GM12875 (cell line): ENCODE data around the gene TBC1D22B.
"Not testable (repeated sequence)": the region's sequence is repeated elsewhere in the genome, so short reads cannot be mapped to it uniquely, and the experiment has no call there.

Source experiments
- H3K4me3 ChIP-seq: one replicate; pipeline ENCODE4 v1.5.1; 2011; ENCODE audit warnings: low read depth, low read length, control low read depth
- TF ChIP-seq, protein P1 (sequence below): IDR thresholded peaks from 2 replicates; pipeline ENCODE4 v1.5.1; 2011; ENCODE audit warnings: low read depth, mild to moderate bottlenecking, control low read depth, inconsistent platforms, low read length, moderate library complexity, borderline replicate concordance; ENCODE audit not compliant: insufficient read depth

The TBC1D22B gene

DNA sequence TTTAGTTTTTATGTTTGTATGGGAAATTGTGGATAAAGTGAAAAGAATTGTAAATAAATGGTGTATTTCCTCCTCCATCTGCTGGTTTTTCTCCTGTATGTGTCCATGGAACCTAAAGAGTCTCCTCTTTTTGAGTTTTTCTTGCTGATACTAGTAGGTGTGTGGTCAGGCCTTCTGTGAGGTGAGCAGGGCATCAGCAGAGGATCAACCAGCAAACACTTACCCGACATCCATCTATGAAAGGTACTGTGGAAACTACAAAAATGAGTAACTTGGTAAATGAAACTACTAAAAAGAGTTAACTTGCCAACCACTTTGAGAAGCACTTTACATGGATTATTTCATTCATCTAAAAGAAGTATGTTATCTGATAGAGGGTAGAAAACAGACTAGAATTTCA is 75.3 kb downstream of the TBC1D22B start:
- TF ChIP-seq, protein P1, sequence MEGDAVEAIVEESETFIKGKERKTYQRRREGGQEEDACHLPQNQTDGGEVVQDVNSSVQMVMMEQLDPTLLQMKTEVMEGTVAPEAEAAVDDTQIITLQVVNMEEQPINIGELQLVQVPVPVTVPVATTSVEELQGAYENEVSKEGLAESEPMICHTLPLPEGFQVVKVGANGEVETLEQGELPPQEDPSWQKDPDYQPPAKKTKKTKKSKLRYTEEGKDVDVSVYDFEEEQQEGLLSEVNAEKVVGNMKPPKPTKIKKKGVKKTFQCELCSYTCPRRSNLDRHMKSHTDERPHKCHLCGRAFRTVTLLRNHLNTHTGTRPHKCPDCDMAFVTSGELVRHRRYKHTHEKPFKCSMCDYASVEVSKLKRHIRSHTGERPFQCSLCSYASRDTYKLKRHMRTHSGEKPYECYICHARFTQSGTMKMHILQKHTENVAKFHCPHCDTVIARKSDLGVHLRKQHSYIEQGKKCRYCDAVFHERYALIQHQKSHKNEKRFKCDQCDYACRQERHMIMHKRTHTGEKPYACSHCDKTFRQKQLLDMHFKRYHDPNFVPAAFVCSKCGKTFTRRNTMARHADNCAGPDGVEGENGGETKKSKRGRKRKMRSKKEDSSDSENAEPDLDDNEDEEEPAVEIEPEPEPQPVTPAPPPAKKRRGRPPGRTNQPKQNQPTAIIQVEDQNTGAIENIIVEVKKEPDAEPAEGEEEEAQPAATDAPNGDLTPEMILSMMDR: no peak
- H3K4me3 ChIP-seq: no peak overlapping the region

DNA sequence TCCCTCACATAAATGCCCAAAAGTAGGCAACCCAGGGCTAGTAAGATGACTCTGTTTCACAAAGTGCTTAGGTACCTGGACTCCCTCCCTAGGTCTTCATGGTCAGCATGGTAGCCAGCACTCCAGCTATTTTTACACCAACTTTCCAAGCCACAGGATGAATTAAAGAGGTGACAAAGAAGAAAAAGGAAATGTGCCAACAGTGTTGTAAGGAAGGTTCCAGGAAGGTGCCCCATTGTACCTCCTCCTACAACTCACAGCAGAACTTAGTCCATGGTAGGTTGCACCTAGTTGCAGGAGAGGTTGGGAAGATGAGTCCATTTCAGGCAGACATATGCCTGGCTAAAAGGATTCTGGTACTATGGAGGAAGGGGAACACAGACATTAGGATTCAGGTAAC is 76.5 kb downstream of the TBC1D22B start:
- no peak overlapping the region for H3K4me3 ChIP-seq
- TF ChIP-seq, protein P1: no peak

DNA sequence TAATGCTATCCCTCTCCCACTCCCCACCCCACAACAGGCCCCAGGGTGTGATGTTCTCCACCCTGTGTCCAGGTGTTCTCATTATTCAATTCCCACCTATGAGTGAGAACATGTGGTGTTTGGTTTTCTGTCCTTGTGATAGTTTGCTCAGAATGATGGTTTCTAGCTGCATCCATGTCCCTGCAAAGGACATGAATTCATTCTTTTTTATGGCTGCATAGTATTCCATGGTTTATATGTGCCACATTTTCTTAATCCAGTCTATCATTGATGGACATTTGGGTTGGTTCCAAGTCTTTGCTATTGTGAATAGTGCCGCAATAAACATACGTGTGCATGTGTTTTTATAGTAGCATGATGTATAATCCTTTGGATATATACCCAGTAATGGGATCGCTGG is 80.7 kb downstream of the TBC1D22B start:
- H3K4me3 ChIP-seq: not testable (repeated sequence)

DNA sequence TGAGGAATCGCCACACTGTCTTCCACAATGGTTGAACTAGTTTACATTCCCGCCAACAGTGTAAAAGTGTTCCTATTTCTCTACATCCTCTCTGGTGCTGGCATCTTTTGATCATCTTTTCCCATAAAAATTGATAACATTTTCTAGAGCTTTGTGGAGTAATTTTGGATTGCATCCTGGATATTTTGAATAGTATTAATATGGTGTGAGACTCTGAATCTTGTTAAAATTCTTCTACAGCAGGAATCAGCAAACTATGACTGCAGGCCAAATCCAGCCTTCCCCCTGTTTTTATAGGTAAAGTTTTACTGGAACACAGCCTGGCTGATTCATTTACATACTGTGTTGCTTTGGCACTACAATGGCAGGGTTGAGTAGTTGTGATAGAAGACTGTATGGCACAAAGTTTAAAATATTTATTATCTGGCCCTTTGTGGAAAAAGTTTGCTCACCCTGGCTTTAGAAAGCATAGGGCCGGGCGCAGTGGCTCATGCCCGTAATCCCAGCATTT is 81.2 kb downstream of the TBC1D22B start:
- H3K4me3 ChIP-seq: no peak overlapping the region
- TF ChIP-seq, protein P1: no peak

DNA sequence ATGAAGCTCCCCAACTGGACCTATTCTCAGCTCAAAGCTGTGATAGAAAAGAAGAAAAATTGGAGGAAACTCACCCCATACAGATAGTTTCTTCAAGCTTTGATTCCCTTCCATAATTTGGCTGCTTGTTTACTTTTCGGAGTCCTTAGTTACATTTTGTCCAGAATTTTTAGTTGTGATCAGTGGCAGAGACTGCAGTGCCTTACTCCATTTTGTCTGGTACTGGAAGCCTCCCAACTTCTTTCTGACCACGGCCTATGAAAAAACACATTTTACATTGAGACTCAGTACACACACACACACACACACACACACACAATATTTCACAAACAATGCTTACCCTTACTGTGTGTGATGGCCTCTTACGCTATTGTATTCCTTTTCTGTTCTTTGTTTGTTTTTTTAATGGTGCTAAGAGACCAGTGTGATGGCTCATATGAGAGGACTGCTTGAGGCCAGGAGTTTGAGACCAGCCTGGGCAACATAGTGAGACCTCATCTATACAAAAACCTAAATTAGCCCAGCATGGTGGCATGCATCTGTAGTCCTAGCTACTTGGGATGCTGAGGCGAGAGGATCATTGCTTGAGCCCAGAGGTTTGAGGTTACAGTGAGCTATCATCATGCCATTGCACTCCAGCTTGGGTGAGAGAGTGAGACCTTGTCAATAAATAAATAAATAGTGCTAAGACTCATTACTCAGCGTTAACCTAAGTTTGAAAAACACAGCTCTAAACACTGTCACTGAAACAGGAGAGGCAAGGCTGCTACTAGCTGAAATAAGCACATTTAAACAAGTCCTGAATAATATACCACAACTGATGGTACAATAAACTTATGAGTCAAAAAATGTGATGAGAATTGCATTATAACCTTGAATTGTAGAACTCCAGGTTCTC is 82.4 kb downstream of the TBC1D22B start:
- TF ChIP-seq, protein P1: no peak

DNA sequence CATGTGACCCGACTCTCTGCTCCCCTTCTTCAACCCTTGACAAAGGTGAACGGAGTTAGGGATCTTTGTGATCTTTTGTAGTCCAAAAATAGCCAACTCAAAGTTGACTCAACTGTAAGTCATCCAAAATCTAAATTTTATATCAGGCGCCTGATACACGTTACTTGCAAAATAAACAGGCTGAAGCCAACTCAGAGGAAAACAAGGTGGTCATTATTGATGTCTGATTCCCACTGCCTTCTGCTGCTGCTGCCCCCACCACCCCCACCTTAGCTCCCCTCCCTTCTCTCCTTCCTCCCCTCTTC is 83.0 kb downstream of the TBC1D22B start:
- TF ChIP-seq, protein P1: no peak
- H3K4me3 ChIP-seq: no peak overlapping the region

More for the DNA sequence above, 82.4 kb downstream of the TBC1D22B start:
- no peak overlapping the region for H3K4me3 ChIP-seq

DNA sequence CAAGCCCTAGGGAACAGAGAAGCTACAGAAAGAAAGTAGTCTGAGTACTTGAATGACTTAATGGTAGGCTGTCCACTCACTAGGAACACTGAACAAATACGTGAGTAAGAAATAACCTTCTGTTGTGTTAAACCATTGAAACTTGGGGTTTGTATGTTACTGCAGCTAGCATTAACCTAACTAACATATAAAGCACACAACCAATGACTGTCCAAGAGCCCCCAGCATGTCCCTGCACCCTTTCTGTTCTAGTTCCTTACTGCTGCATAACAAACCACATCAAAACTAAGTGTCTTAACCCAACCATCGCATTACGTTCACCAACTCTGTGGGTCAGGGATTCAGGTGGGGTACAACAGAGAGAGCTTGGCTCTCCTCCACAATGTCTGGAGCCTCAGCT is 85.7 kb downstream of the TBC1D22B start:
- TF ChIP-seq, protein P1: no peak
- H3K4me3 ChIP-seq: no peak overlapping the region
